ENCODE results near the gene OR10R2.

GRCh38 chr1:158521666-158522058, 49.6 kb downstream of the OR10R2 start:
- TF ChIP-seq CTCF (IDR thresholded peaks at IDR 0.05) (no peak), POLR2A (IDR thresholded peaks at IDR 0.05) (no peak)
